Adipocyte (in vitro differentiated cells): ENCODE measurements around the gene IL1R2.

Experiments
- DNase-seq: peaks from one replicate; pipeline ENCODE4 v3.0.0-alpha.2; 2015; ENCODE audit warnings: low read depth
- H3K27me3 ChIP-seq: replicated peaks from 2 replicates; pipeline ENCODE4 v1.7.0; 2013; ENCODE audit warnings: mild to moderate bottlenecking, low read length, moderate library complexity; ENCODE audit not compliant: control insufficient read depth, insufficient read depth
- H3K36me3 ChIP-seq: 2 replicates; pipeline ENCODE4 v1.7.0; 2013; ENCODE audit warnings: low read length, mild to moderate bottlenecking, moderate library complexity; ENCODE audit not compliant: control insufficient read depth, insufficient read depth, severe bottlenecking
- H3K4me1 ChIP-seq: 2 replicates; pipeline ENCODE4 v1.7.0; 2013; ENCODE audit warnings: mild to moderate bottlenecking, low read length, moderate library complexity; ENCODE audit not compliant: control insufficient read depth, insufficient read depth
- H3K4me3 ChIP-seq: 2 replicates; pipeline ENCODE4 v1.7.0; 2013; ENCODE audit warnings: mild to moderate bottlenecking, low read length, moderate library complexity
- H3K9ac ChIP-seq: 2 replicates; pipeline ENCODE4 v1.7.0; 2013; ENCODE audit warnings: mild to moderate bottlenecking, low read length, moderate library complexity
- H3K9me3 ChIP-seq: 2 replicates; pipeline ENCODE4 v1.7.0; 2013; ENCODE audit warnings: mild to moderate bottlenecking, low read length, moderate library complexity; ENCODE audit not compliant: control insufficient read depth

Gene IL1R2, protein sequence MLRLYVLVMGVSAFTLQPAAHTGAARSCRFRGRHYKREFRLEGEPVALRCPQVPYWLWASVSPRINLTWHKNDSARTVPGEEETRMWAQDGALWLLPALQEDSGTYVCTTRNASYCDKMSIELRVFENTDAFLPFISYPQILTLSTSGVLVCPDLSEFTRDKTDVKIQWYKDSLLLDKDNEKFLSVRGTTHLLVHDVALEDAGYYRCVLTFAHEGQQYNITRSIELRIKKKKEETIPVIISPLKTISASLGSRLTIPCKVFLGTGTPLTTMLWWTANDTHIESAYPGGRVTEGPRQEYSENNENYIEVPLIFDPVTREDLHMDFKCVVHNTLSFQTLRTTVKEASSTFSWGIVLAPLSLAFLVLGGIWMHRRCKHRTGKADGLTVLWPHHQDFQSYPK

DNA sequence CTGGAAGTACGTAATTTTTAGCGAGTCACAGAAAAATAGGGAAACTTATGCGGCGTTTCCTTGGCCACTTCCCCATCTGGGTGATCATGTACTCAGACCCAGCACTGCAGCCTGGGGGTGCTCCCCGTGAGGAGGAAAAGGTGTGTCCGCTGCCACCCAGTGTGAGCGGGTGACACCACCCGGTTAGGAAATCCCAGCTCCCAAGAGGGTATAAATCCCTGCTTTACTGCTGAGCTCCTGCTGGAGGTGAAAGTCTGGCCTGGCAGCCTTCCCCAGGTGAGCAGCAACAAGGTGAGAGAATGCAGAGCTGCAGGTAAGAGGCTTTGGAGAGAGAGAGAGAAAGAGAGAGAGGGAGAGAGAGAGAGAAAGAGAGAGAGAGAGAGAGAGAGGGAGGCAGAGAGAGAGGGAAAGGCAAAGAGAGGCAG lies at the start of gene IL1R2:
Gene IL1R2 (plus strand): TSS at position 240 of the 425 bp plus-strand sequence. CDS start 16,616 bp downstream, outside the sequence.
- H3K9ac ChIP-seq, result no peak within 1 kb of the TSS
- H3K9me3 ChIP-seq, result no peaks in the 10 kb centered on the region
- H3K4me3 ChIP-seq, result no peak within 1 kb of the TSS
- H3K4me1 ChIP-seq, result peaks cover 11% of the 10 kb centered on the region
- H3K27me3 ChIP-seq, result peaks cover 26% of the 10 kb centered on the region
- H3K36me3 ChIP-seq, result no peaks in the 10 kb centered on the region
- DNase-seq, result no peak

DNA sequence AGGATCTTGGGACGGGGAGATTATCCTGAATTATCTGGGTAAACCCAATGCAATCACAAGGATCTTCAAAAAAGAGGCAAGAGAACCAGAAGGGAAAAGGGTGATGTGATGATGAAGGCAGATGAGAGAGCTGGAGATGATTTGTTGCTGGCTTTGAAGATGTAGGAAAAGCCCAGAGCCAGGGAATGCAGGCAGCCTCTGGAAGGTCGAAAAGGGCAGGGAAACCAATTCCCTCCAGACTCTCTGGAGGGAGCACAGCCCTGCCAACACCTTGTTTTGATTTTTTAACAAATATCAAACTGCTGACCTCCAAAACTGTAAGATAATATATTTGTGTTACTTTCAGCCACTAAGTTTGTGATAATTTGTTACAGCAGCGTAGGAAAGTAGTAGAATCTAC lies 48.9 kb upstream of the IL1R2 start:
- DNase-seq, result no peak
- H3K9ac ChIP-seq, result no peak overlapping the region
- H3K27me3 ChIP-seq, result no peaks in the 10 kb centered on the region
- H3K4me1 ChIP-seq, result peaks cover 4% of the 10 kb centered on the region
- H3K36me3 ChIP-seq, result no peaks in the 10 kb centered on the region
- H3K9me3 ChIP-seq, result no peaks in the 10 kb centered on the region
- no peak overlapping the region for H3K4me3 ChIP-seq

DNA sequence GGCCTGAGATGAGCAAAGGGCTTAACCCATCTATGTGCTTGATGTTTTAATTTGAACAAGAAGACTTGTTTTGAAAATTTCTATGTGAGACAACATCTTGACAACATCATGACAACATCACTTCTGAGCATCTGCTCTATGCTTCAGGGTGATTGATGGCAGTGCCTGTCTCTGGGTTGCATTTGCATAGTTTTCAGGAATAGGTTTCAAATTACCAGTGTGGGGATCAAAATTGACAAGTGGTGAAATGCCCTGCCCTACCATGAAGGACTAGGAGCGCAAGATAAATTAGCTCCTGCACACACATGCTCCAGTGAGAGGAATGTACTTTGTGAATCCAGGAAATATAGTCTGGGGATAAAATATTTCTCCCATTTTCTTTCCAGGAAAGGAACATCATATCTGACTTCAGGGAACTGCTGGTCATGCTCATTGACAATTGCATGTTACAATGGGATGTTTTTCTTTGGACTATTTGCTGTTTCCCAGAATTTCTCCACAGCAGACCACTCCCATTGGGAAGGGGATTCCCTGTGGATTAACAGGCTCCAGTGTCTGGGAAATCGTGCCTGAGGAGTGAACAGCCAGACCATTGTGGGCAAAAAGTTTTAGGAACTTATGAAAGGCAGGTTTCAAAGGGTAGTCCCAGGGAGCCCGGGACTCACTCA lies 45.3 kb upstream of the IL1R2 start:
- no peak overlapping the region for H3K4me3 ChIP-seq
- no peaks in the 10 kb centered on the region for H3K9me3 ChIP-seq
- H3K36me3 ChIP-seq, result no peaks in the 10 kb centered on the region
- no peak overlapping the region for H3K9ac ChIP-seq
- H3K27me3 ChIP-seq, result no peaks in the 10 kb centered on the region
- peaks cover 8% of the 10 kb centered on the region for H3K4me1 ChIP-seq
- DNase-seq, result no peak

DNA sequence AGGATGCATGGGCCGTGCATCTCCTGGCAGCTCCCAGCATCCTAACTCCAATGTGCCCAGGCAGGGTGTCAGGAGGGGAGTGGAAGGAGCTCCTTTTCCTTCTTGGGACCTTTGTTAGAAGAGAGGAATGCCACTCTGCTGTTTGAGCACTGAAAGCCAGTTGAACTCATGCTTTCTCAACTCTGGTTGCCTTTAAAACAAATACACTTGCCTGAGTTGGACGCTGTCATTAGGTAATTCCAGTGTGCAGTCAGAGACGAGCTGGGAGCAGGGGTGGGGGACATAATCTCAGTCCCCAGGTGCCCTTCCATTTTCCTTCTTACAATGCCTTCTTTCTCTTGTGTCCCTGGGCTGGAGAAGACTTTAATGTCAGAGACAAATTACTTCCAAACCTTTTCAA lies 44.4 kb upstream of the IL1R2 start:
- no peak overlapping the region for H3K9ac ChIP-seq
- DNase-seq, result no peak
- H3K36me3 ChIP-seq, result no peaks in the 10 kb centered on the region

GRCh38 chr2:101948625-101949155 lies 43.1 kb upstream of the IL1R2 start:
- no peaks in the 10 kb centered on the region for H3K27me3 ChIP-seq
- no peak for DNase-seq
- peaks cover 16% of the 10 kb centered on the region for H3K4me1 ChIP-seq
- H3K9ac ChIP-seq, result no peak overlapping the region
- H3K36me3 ChIP-seq, result no peaks in the 10 kb centered on the region
- no peaks in the 10 kb centered on the region for H3K9me3 ChIP-seq
- H3K4me3 ChIP-seq, result no peak overlapping the region

More for the DNA sequence above, 44.4 kb upstream of the IL1R2 start:
- Histone ChIP-seq H3K9me3 (no peaks in the 10 kb centered on the region), H3K4me3 (no peak overlapping the region), H3K4me1 (peaks cover 16% of the 10 kb centered on the region), H3K27me3 (no peaks in the 10 kb centered on the region)

GRCh38 chr2:101949304-101949703 lies 42.5 kb upstream of the IL1R2 start:
- H3K4me3 ChIP-seq, result no peak overlapping the region
- peaks cover 16% of the 10 kb centered on the region for H3K4me1 ChIP-seq

DNA sequence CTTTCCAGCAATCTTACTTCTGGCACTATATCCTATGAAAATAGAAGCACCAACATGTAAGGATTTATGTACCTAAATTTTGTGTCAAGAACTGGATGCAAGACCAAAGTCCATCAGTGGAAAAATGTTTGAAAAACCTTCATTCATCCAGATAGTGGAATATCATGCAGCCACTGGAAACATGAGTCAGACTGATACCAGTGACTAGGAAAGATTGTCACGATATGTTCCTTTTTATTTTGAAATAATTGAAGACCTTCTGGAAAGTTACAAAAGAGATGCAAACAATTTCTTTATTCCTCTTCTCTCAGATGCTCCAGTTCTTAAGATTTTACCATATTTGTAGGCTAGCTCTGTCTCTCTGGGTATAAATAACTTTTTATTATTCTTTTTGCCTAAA lies 40.5 kb upstream of the IL1R2 start:
- peaks cover 22% of the 10 kb centered on the region for H3K4me1 ChIP-seq
- peak; percentile 32 for DNase-seq
- no peak overlapping the region for H3K4me3 ChIP-seq
- no peaks in the 10 kb centered on the region for H3K27me3 ChIP-seq
- no peaks in the 10 kb centered on the region for H3K36me3 ChIP-seq
- H3K9ac ChIP-seq, result no peak overlapping the region
- H3K9me3 ChIP-seq, result no peaks in the 10 kb centered on the region

More at GRCh38 chr2:101949304-101949703, 42.5 kb upstream of the IL1R2 start:
- no peaks in the 10 kb centered on the region for H3K27me3 ChIP-seq
- no peaks in the 10 kb centered on the region for H3K36me3 ChIP-seq
- DNase-seq, result no peak
- H3K9me3 ChIP-seq, result no peaks in the 10 kb centered on the region
- H3K9ac ChIP-seq, result no peak overlapping the region

DNA sequence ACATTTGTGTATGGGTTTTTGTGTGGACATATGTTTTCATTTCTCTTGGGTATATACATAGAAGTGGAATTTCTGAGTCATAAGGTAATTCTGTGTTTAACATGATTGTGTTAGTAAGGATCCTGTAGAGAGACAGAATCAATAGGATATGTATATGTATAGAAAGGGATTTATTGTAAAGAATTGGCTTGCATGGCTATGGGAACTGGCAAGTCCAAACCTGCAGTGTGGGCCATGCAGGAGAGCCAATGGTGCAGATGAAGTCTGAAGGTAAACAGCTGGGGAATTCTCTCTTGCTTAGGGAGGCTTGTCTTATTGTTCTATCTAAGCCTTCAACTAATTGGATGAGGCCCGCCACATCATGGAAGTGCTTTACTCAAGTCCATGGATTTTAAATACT lies 39.2 kb upstream of the IL1R2 start:
- no peak for DNase-seq
- Histone ChIP-seq H3K9ac (no peak overlapping the region), H3K4me1 (peaks cover 29% of the 10 kb centered on the region), H3K36me3 (no peaks in the 10 kb centered on the region), H3K4me3 (no peak overlapping the region), H3K9me3 (no peaks in the 10 kb centered on the region), H3K27me3 (no peaks in the 10 kb centered on the region)

DNA sequence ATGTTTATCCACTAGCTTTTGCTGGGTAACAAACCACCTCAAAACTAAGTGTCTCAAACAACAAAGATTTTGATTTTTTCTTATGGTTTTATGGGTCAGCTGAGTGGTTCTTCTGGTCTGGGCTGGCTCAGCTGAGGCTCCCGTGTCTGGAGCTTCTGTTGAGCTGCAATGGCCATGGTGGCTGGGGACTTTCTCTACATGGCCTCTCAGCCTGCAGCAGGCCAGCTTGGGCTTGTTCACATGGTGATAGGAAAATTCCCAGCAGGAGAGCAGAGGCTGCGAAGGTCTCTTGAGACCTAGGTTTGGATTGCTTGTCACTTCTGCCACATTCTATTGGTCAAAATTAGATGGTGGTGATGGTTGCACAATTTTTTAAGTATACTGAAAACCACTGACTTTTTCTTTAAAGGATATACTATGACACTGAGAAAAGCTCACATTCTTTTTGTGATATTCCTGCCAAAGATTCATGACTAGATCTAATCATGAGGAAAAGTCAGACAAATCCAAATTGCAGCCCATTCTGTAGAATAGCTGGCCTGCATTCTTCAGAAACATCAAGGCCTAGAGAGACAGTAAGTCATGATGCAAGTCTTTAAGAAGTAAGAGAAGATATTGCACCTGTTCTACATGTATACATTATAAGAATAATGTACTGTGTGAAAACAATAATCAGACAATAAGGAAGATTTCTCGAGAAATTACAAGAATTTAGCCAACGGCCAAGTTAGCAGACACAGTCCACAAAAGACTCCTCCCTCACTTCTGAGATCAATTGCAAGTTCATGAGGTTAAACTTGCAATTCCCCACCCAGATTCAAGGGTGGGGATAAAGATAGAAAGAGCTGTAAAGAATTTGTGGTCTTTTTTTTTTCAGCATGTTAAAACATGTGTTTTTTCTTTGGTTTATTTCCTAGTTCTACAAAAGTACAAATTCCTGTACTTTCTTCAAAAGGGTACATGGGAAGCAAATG lies 35.0 kb upstream of the IL1R2 start:
- Histone ChIP-seq H3K36me3 (no peaks in the 10 kb centered on the region), H3K4me1 (peaks cover 62% of the 10 kb centered on the region), H3K4me3 (peak overlapping the region; percentile 4), H3K27me3 (no peaks in the 10 kb centered on the region), H3K9ac (peak overlapping the region; percentile 69), H3K9me3 (no peaks in the 10 kb centered on the region)
- DNase-seq, result peak; percentile 59

- Histone ChIP-seq H3K4me1 (peaks cover 68% of the 10 kb centered on the region), H3K27me3 (no peaks in the 10 kb centered on the region), H3K9ac (peak overlapping the region; percentile 69), H3K36me3 (no peaks in the 10 kb centered on the region), H3K4me3 (no peak overlapping the region), H3K9me3 (no peaks in the 10 kb centered on the region)
- DNase-seq, result peak; percentile 64
Observed at GRCh38 chr2:101958061-101958460, 33.7 kb upstream of the IL1R2 start.
